Limb (tissue), 2 donors: Measurements from ENCODE around the gene PARP1.
"Not testable (repeated sequence)": the region's sequence is repeated elsewhere in the genome, so short reads cannot be mapped to it uniquely, and the experiment has no call there.

Source experiments
- DNase-seq, 2 donors: peaks; one replicate each; pipeline ENCODE4 v3.0.0-alpha.2; 2016; ENCODE audit errors: extremely low spot score in 2 of 2

The PARP1 gene

GRCh38 chr1:226407497-226408284 lies at the start of gene PARP1:
Gene PARP1 (minus strand): TSS chr1:226408093. CDS start chr1:226407929, 164 bp downstream.
- DNase-seq, result peak; percentile 85 to 92

GRCh38 chr1:226457307-226457712 lies 49.4 kb upstream of the PARP1 start:
- DNase-seq, result no peak

GRCh38 chr1:226455843-226456242 lies 48.0 kb upstream of the PARP1 start:
- no peak for DNase-seq

GRCh38 chr1:226454349-226454748 lies 46.5 kb upstream of the PARP1 start:
- no peak for DNase-seq

GRCh38 chr1:226453015-226453704 lies 45.3 kb upstream of the PARP1 start:
- no peak for DNase-seq

- DNase-seq, result no peak
Observed at GRCh38 chr1:226450688-226451087, 42.8 kb upstream of the PARP1 start.

- no peak for DNase-seq
Observed at GRCh38 chr1:226449823-226450222, 41.9 kb upstream of the PARP1 start.

GRCh38 chr1:226447932-226448665 lies 40.2 kb upstream of the PARP1 start:
- no peak for DNase-seq

- no peak for DNase-seq
Observed at GRCh38 chr1:226446094-226446493, 38.2 kb upstream of the PARP1 start.

- no peak for DNase-seq
Observed at GRCh38 chr1:226444901-226445300, 37.0 kb upstream of the PARP1 start.

GRCh38 chr1:226443439-226443838 lies 35.5 kb upstream of the PARP1 start:
- no peak for DNase-seq

GRCh38 chr1:226443033-226443432 lies 35.1 kb upstream of the PARP1 start:
- DNase-seq, result no peak

GRCh38 chr1:226441629-226442028 lies 33.7 kb upstream of the PARP1 start:
- no peak for DNase-seq

GRCh38 chr1:226440512-226440911 lies 32.6 kb upstream of the PARP1 start:
- DNase-seq, result no peak

- no peak for DNase-seq
Observed at GRCh38 chr1:226438007-226438406, 30.1 kb upstream of the PARP1 start.

GRCh38 chr1:226436855-226437491 lies 29.1 kb upstream of the PARP1 start:
- no peak for DNase-seq

GRCh38 chr1:226436472-226436854 lies 28.6 kb upstream of the PARP1 start:
- DNase-seq, result no peak

- no peak for DNase-seq
Observed at GRCh38 chr1:226433341-226433720, 25.4 kb upstream of the PARP1 start.

GRCh38 chr1:226432586-226433340 lies 24.9 kb upstream of the PARP1 start:
- DNase-seq, result no peak

- DNase-seq, result not testable (repeated sequence)
Observed at GRCh38 chr1:226431898-226432297, 24.0 kb upstream of the PARP1 start.
